HG03097 (cell line): ENCODE data around the gene PNCK.
"Not testable (repeated sequence)": the region's sequence is repeated elsewhere in the genome, so short reads cannot be mapped to it uniquely, and the experiment has no call there.

Source experiments
- ATAC-seq: cut with Tn5 transposase; IDR thresholded peaks from one replicate; pipeline ENCODE4 v1.9.1; 2021; ENCODE audit not compliant: unreplicated experiment, low FRiP score

Gene PNCK

GRCh38 chrX:153687121-153688039, 13.8 kb upstream of the PNCK start, which contains the start of gene SLC6A8:
SLC6A8 (plus strand) TSS chrX:153687926; CDS start chrX:153688575, 649 bp downstream.
- ATAC-seq: no peak

GRCh38 chrX:153686711-153687110, 13.1 kb upstream of the PNCK start:
- ATAC-seq: no peak

- ATAC-seq: no peak
Observed at GRCh38 chrX:153685751-153686696, 12.4 kb upstream of the PNCK start.

GRCh38 chrX:153685156-153685536, 11.5 kb upstream of the PNCK start:
- ATAC-seq: no peak

GRCh38 chrX:153684467-153685155, 11.0 kb upstream of the PNCK start:
- ATAC-seq: no peak

GRCh38 chrX:153683486-153683885, 9.9 kb upstream of the PNCK start:
- ATAC-seq: not testable (repeated sequence)

GRCh38 chrX:153681175-153681574, 7.6 kb upstream of the PNCK start:
- ATAC-seq: no peak

GRCh38 chrX:153674219-153674851, 722 bp upstream of the PNCK start:
- no peak for ATAC-seq

- ATAC-seq: no peak
Observed at GRCh38 chrX:153672531-153673427, 834 bp downstream of the PNCK start.

- no peak for ATAC-seq
Observed at GRCh38 chrX:153671589-153672530, 1.8 kb downstream of the PNCK start.

- ATAC-seq: no peak
Observed at GRCh38 chrX:153670748-153671588, 2.6 kb downstream of the PNCK start.

GRCh38 chrX:153669901-153670731, 3.5 kb downstream of the PNCK start:
- no peak for ATAC-seq

- ATAC-seq: no peak
Observed at GRCh38 chrX:153669174-153669890, 4.3 kb downstream of the PNCK start.

GRCh38 chrX:153668423-153669173, 5.0 kb downstream of the PNCK start:
- ATAC-seq: no peak

- no peak for ATAC-seq
Observed at GRCh38 chrX:153667956-153668396, 5.6 kb downstream of the PNCK start.
